ENCODE measurements around the gene PEPD.

Gene PEPD

DNA sequence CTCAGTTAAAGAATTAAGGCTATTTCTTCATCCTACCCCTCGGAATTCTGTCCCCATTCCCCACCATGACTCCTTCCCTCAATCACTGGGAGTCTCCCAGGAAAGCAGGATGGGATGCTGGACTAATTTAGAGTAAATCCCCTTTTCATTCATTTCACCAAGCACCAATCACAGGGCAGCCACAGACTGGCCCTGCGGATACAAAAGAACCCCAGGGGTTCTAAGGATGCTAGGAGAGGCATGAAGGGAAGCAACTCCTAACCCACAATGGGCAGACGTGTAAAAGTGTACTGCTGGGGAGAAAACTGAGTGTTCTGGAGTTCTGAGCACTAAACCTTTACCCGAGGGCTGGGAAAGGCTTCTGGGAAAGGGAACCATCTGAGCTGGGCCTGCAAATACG is 3.0 kb downstream of the PEPD start:
- TF ChIP-seq, protein P1, sequence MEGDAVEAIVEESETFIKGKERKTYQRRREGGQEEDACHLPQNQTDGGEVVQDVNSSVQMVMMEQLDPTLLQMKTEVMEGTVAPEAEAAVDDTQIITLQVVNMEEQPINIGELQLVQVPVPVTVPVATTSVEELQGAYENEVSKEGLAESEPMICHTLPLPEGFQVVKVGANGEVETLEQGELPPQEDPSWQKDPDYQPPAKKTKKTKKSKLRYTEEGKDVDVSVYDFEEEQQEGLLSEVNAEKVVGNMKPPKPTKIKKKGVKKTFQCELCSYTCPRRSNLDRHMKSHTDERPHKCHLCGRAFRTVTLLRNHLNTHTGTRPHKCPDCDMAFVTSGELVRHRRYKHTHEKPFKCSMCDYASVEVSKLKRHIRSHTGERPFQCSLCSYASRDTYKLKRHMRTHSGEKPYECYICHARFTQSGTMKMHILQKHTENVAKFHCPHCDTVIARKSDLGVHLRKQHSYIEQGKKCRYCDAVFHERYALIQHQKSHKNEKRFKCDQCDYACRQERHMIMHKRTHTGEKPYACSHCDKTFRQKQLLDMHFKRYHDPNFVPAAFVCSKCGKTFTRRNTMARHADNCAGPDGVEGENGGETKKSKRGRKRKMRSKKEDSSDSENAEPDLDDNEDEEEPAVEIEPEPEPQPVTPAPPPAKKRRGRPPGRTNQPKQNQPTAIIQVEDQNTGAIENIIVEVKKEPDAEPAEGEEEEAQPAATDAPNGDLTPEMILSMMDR (conservative IDR thresholded peaks at IDR 0.05): no peak
- no peak overlapping the region for H3K27ac ChIP-seq

DNA sequence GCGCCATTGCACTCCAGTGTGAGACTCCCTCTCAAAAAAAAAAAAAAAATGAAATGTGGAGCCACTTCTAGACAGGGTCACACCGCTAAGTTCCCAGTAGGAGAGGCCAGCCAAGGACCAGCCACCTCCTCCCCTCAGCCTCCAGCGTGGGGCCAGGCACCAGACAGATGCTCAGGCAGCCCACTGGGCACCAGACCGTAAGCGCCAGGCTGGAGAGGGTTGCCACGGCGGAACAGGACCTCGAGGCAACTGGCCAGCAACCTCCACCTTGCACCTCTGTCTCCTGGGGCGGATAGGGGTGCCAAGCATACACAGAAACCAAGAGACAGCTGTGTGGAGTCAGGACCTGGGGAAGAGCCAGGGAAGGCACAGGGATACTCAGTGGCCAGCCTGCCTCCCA is 3.7 kb downstream of the PEPD start:
- TF ChIP-seq, protein P1 (conservative IDR thresholded peaks at IDR 0.05): no peak
- no peak overlapping the region for H3K27ac ChIP-seq

DNA sequence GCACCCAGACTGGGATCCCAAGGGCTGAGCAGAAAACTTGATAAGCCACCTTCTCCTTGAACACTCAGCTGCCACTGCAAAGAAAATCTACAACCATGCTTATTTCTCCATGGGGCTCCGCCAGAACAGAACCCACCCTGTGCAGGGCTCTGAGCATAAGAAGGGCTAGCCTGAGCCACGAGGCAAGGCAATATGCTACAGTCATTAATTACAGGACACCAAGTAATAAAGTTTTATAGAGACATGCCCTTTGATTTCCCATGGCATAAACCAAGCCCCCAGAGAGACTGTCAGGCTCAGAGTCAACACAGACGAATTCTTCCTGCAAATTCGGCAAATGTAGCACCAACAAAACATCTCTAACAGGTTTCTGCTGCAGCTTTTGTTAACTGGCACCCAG is 5.7 kb downstream of the PEPD start:
- TF ChIP-seq, protein P1 (conservative IDR thresholded peaks at IDR 0.05): no peak
- H3K27ac ChIP-seq: no peak overlapping the region

DNA sequence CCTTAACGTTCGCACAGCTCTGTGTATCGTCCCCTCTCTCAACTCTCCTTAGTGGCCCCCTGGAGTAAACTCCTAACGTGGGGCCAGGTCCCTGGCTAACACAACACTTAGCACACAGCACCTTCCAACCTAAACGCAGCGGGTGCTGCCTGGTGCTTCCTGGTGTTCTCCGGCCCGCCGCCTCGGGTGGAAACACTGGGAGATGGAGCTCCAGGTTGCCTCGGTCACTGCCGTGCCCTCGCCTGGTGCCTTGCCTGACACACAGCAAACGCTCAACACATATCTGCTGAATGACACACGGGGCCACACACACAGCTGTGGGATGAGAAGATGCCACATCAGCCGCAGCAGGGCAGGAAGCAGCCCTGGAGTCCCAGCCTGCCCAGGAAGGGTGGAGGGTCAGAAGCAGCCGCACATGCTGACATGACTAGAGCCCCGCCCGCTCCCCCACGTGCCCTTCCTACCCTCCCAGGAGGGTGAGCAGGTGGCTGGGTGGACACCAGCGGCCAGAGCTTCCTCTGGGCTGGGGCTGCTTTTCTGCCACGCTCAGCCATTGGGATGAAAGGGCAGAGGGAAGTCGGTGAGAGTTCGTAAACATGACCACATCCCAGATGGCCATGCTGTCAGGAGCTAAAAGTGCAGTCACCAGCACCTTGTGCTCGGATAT is 6.6 kb downstream of the PEPD start:
- TF ChIP-seq, protein P1 (conservative IDR thresholded peaks at IDR 0.05): no peak
- H3K27ac ChIP-seq: no peak overlapping the region

DNA sequence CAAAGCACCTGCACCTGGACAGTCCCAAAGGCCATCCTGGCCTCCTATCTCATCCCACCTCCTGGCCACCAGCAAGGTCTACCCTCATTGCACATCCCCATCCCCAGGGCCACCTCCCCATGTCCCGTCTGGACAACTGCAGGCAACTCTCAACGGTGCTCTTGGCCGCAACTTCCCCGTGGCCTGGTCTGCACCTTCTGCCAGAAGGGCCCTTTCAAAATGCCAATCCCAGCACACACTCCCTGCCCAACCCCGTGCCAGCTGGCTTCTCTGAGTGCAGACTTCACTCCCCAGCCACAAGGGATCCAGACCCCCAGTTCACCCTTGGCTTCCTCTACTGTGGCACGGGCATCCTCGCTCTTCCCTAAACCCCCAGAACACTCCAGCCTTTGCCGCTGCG is 8.2 kb downstream of the PEPD start:
- TF ChIP-seq, protein P1 (conservative IDR thresholded peaks at IDR 0.05): no peak
- no peak overlapping the region for H3K27ac ChIP-seq

DNA sequence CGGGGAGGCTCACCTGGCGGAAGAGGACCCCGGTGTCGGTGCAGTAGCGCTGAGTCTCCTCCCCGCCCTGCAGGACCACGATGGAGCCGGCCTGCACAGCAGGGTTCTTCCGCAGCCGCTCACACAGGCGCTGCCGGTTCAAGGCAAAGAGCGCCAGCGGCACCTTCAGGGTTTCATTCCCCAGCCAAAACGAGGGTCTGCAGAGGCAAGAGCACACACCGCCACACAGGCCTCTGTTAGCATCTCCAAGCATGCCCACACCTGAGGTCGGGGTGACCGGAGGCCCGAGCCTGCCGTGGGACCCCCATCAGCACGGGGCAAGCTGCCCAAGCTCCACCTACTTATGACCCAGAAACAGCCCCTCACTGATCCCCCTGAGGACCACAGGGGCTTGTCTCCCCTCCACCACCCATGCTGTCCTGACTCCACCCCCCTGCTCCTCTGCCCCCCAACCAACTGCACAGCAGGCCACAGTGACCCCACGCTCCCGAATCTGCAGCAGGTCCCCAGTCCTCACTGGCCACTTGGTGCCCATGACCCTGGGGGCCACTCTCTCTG is 8.9 kb downstream of the PEPD start:
- H3K27ac ChIP-seq: no peak overlapping the region
- TF ChIP-seq, protein P1 (conservative IDR thresholded peaks at IDR 0.05): no peak

DNA sequence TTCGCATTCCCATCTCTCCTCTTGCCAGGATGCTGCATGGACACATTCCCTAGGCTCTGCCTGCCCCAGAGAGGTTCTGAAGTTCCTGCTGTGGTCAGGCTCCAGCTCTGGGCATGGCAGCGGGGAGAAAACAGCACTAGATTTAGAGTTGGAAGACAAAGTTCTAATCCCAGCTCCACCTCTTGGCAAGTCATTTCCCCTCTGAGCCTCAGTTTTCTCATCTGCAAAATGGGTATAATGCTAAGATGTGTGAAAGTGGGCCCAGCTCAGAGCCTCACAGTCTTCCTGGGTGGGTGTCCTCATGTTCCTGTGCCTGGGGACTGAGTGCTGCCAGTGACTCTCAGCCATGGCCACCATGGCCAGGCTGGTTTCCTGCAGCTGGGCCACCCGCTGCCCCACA is 9.6 kb downstream of the PEPD start:
- H3K27ac ChIP-seq: no peak overlapping the region
- TF ChIP-seq, protein P1 (conservative IDR thresholded peaks at IDR 0.05): no peak
